Measurements from ENCODE around the gene SYTL3.

DNA sequence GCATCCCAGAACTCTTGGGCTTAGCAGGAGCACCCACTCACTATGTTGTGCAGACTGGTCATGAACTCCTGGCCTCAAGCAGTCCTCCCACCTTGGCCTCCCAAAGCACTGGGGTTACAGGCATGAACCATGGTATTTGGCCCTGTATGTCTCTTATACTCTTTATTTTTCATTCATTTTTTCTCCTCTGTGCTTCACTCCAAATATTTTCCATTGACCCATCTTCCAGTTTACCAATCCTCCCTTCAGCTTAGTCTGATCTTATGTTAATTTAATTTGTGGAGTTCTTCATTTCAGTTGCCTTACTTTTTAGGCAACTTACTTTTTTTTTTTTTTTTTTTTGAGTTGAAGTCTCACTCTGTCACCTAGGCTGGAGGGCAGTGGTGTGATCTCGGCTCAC is 89.8 kb downstream of the SYTL3 start:
- TF ChIP-seq, protein P1, sequence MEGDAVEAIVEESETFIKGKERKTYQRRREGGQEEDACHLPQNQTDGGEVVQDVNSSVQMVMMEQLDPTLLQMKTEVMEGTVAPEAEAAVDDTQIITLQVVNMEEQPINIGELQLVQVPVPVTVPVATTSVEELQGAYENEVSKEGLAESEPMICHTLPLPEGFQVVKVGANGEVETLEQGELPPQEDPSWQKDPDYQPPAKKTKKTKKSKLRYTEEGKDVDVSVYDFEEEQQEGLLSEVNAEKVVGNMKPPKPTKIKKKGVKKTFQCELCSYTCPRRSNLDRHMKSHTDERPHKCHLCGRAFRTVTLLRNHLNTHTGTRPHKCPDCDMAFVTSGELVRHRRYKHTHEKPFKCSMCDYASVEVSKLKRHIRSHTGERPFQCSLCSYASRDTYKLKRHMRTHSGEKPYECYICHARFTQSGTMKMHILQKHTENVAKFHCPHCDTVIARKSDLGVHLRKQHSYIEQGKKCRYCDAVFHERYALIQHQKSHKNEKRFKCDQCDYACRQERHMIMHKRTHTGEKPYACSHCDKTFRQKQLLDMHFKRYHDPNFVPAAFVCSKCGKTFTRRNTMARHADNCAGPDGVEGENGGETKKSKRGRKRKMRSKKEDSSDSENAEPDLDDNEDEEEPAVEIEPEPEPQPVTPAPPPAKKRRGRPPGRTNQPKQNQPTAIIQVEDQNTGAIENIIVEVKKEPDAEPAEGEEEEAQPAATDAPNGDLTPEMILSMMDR (IDR thresholded peaks at IDR 0.05): no peak
- TF ChIP-seq EZH2 (IDR thresholded peaks at IDR 0.05; ENCODE audit: borderline replicate concordance, insufficient read depth, low read depth, low read length, poor library complexity, severe bottlenecking): no peak

All from B cell (primary cell).